A549 treated with AZD2906 at 1 μM for 4 hours (cell line): Measurements from ENCODE around the gene CCDC174. TPM values are rescaled to one million over a fixed set of nuclear protein-coding genes. Genes with fewer than 3 reads are reported as not detected.

Experiments used
- total RNA-seq: library from RNA; stranded (reverse); fragments of 200-300 nt; extraction: Qiagen RNA extraction; gene quantifications from 5 replicates; pipeline ENCODE4 v1.2.3, GENCODE V29; 2022

The CCDC174 gene
- 10.9 to 16.3 TPM (median 11.8 TPM) in 5 replicates for total RNA-seq

GRCh38 chr3:14651440-14652251, at the start of gene CCDC174:
CCDC174 (plus strand) TSS chr3:14651762; CDS start chr3:14651837, 75 bp downstream.

DNA sequence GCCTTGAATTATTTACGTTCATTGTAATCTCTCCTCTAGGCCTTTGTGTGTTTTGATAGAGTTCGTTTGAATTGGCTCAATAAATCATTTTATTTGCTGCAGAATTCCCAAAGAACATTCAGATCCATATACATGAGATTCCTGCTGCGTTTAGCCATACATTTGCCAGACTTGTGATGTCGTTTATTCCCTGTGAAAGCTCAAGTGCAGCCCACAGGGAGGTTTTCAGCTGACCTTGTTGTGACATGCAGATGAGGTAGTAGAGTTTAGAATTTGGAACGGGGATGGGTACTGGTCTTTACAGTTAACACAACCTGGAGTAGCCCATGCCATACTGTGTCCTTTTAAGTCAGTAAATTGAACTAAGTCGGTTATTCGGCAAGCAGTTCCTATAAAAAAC, 23.3 kb downstream of the CCDC174 start, which contains the start of gene C3orf20:
TSS of gene C3orf20 (plus strand) at position 301 of the 400 bp plus-strand sequence. CDS start 7,573 bp downstream, outside the sequence.

Other genes starting within 250 kb of the CCDC174 start
- gene SLC6A6, start 249.2 kb upstream of the CCDC174 start, total RNA-seq, result 82.8 to 116 TPM (median 96.0 TPM) in 5 replicates
- gene GRIP2, start 111.4 kb upstream of the CCDC174 start, total RNA-seq, result 0.53 to 1.4 TPM (median 1.3 TPM) in 5 replicates
- gene C3orf20, start 23.4 kb downstream of the CCDC174 start, total RNA-seq, result 0.02 to 0.07 TPM (median 0.05 TPM) in 3 of 5 replicates, not detected in the others
- gene FGD5, start 167.2 kb downstream of the CCDC174 start, total RNA-seq, result 0.02 to 0.03 TPM (median 0.03 TPM) in 4 of 5 replicates, not detected in the other